Measurements from ENCODE around the gene HOXC13.

HOXC13 gene

GRCh38 chr12:53995378-53996239 lies 57.0 kb downstream of the HOXC13 start:
- no peak for DNase-seq

Measured in eye (tissue), 1 donor.